Measurements from ENCODE around the gene PHACTR4.
"Not testable (repeated sequence)": the region's sequence is repeated elsewhere in the genome, so short reads cannot be mapped to it uniquely, and the experiment has no call there.

The PHACTR4 gene

GRCh38 chr1:28370239-28371009 lies 884 bp downstream of the PHACTR4 start:
- Histone ChIP-seq H3K27me3 (ENCODE audit: control insufficient read depth, insufficient read depth, low read length, poor library complexity, severe bottlenecking) (no peaks in the 10 kb centered on the region), H3K4me3 (ENCODE audit: insufficient read depth, low read depth, low read length) (peak overlapping the region; percentile 89), H3K36me3 (ENCODE audit: control insufficient read depth, insufficient read depth, low read length) (no peaks in the 10 kb centered on the region), H3K9me3 (ENCODE audit: control insufficient read depth, low read length) (no peaks in the 10 kb centered on the region), H3K27ac (ENCODE audit: insufficient read depth, low read depth, low read length, poor library complexity, severe bottlenecking) (peak overlapping the region; percentile 96), H3K4me1 (ENCODE audit: control insufficient read depth, insufficient read depth, low read length) (no peaks in the 10 kb centered on the region)
- WGBS, 2 experiments = 38 to 45% methylated on average over 27 to 32 of the region's 32 CpGs

GRCh38 chr1:28371010-28371377 lies 1.5 kb downstream of the PHACTR4 start:
- H3K36me3 ChIP-seq (ENCODE audit: control insufficient read depth, insufficient read depth, low read length) = no peaks in the 10 kb centered on the region
- no peaks in the 10 kb centered on the region for H3K4me1 ChIP-seq (ENCODE audit: control insufficient read depth, insufficient read depth, low read length)
- no peaks in the 10 kb centered on the region for H3K9me3 ChIP-seq (ENCODE audit: control insufficient read depth, low read length)
- peak overlapping the region; percentile 89 for H3K4me3 ChIP-seq (ENCODE audit: insufficient read depth, low read depth, low read length)
- no peaks in the 10 kb centered on the region for H3K27me3 ChIP-seq (ENCODE audit: control insufficient read depth, insufficient read depth, low read length, poor library complexity, severe bottlenecking)
- no peak overlapping the region for H3K27ac ChIP-seq (ENCODE audit: insufficient read depth, low read depth, low read length, poor library complexity, severe bottlenecking)
- WGBS, 2 experiments = 96% methylated on average over 4 to 5 of the region's 5 CpGs

GRCh38 chr1:28373450-28373849 lies 3.9 kb downstream of the PHACTR4 start:
- 90 to 96% methylated on average over 7 of the region's 7 CpGs for WGBS, 2 experiments
- not testable (repeated sequence) for H3K4me3 ChIP-seq (ENCODE audit: insufficient read depth, low read depth, low read length); H3K36me3 ChIP-seq (ENCODE audit: control insufficient read depth, insufficient read depth, low read length); H3K27me3 ChIP-seq (ENCODE audit: control insufficient read depth, insufficient read depth, low read length, poor library complexity, severe bottlenecking); H3K27ac ChIP-seq (ENCODE audit: insufficient read depth, low read depth, low read length, poor library complexity, severe bottlenecking); H3K9me3 ChIP-seq (ENCODE audit: control insufficient read depth, low read length); H3K4me1 ChIP-seq (ENCODE audit: control insufficient read depth, insufficient read depth, low read length)

GRCh38 chr1:28374297-28374696 lies 4.8 kb downstream of the PHACTR4 start:
- H3K27ac ChIP-seq (ENCODE audit: insufficient read depth, low read depth, low read length, poor library complexity, severe bottlenecking) = no peak overlapping the region
- no peak overlapping the region for H3K4me3 ChIP-seq (ENCODE audit: insufficient read depth, low read depth, low read length)
- H3K4me1 ChIP-seq (ENCODE audit: control insufficient read depth, insufficient read depth, low read length) = no peaks in the 10 kb centered on the region
- no peaks in the 10 kb centered on the region for H3K36me3 ChIP-seq (ENCODE audit: control insufficient read depth, insufficient read depth, low read length)
- no peaks in the 10 kb centered on the region for H3K9me3 ChIP-seq (ENCODE audit: control insufficient read depth, low read length)
- H3K27me3 ChIP-seq (ENCODE audit: control insufficient read depth, insufficient read depth, low read length, poor library complexity, severe bottlenecking) = no peaks in the 10 kb centered on the region
- WGBS, 2 experiments = 95 to 98% methylated on average over 2 of the region's 2 CpGs

- H3K4me1 ChIP-seq (ENCODE audit: control insufficient read depth, insufficient read depth, low read length); H3K36me3 ChIP-seq (ENCODE audit: control insufficient read depth, insufficient read depth, low read length); H3K9me3 ChIP-seq (ENCODE audit: control insufficient read depth, low read length); H3K27ac ChIP-seq (ENCODE audit: insufficient read depth, low read depth, low read length, poor library complexity, severe bottlenecking); H3K27me3 ChIP-seq (ENCODE audit: control insufficient read depth, insufficient read depth, low read length, poor library complexity, severe bottlenecking); H3K4me3 ChIP-seq (ENCODE audit: insufficient read depth, low read depth, low read length): not testable (repeated sequence)
- WGBS, 2 experiments = 94% methylated on average over 11 of the region's 11 CpGs
These were observed 6.1 kb downstream of the PHACTR4 start for GRCh38 chr1:28375598-28375997.

- H3K36me3 ChIP-seq (ENCODE audit: control insufficient read depth, insufficient read depth, low read length); H3K4me3 ChIP-seq (ENCODE audit: insufficient read depth, low read depth, low read length); H3K27ac ChIP-seq (ENCODE audit: insufficient read depth, low read depth, low read length, poor library complexity, severe bottlenecking); H3K27me3 ChIP-seq (ENCODE audit: control insufficient read depth, insufficient read depth, low read length, poor library complexity, severe bottlenecking); H3K9me3 ChIP-seq (ENCODE audit: control insufficient read depth, low read length); H3K4me1 ChIP-seq (ENCODE audit: control insufficient read depth, insufficient read depth, low read length): not testable (repeated sequence)
- 88 to 97% methylated on average over 2 of the region's 2 CpGs for WGBS, 2 experiments
These were observed 6.7 kb downstream of the PHACTR4 start for GRCh38 chr1:28376195-28376594.

- WGBS, 2 experiments = 90 to 95% methylated on average over 5 of the region's 5 CpGs
- Histone ChIP-seq H3K4me1 (ENCODE audit: control insufficient read depth, insufficient read depth, low read length) (no peaks in the 10 kb centered on the region), H3K27ac (ENCODE audit: insufficient read depth, low read depth, low read length, poor library complexity, severe bottlenecking) (no peak overlapping the region)
These were observed 9.4 kb downstream of the PHACTR4 start for GRCh38 chr1:28378906-28379305.

GRCh38 chr1:28380394-28380793 lies 10.9 kb downstream of the PHACTR4 start:
- no peaks in the 10 kb centered on the region for H3K27me3 ChIP-seq (ENCODE audit: control insufficient read depth, insufficient read depth, low read length, poor library complexity, severe bottlenecking)
- no peak overlapping the region for H3K4me3 ChIP-seq (ENCODE audit: insufficient read depth, low read depth, low read length)
- no peak overlapping the region for H3K27ac ChIP-seq (ENCODE audit: insufficient read depth, low read depth, low read length, poor library complexity, severe bottlenecking)
- H3K9me3 ChIP-seq (ENCODE audit: control insufficient read depth, low read length) = no peaks in the 10 kb centered on the region
- WGBS, 2 experiments = 90% methylated on average over 1 of the region's 1 CpG; no CpG with 5 or more reads in 1 of the 2 experiments
- H3K4me1 ChIP-seq (ENCODE audit: control insufficient read depth, insufficient read depth, low read length) = no peaks in the 10 kb centered on the region
- H3K36me3 ChIP-seq (ENCODE audit: control insufficient read depth, insufficient read depth, low read length) = no peaks in the 10 kb centered on the region

More at GRCh38 chr1:28378906-28379305, 9.4 kb downstream of the PHACTR4 start:
- no peaks in the 10 kb centered on the region for H3K36me3 ChIP-seq (ENCODE audit: control insufficient read depth, insufficient read depth, low read length)
- no peak overlapping the region for H3K4me3 ChIP-seq (ENCODE audit: insufficient read depth, low read depth, low read length)
- no peaks in the 10 kb centered on the region for H3K9me3 ChIP-seq (ENCODE audit: control insufficient read depth, low read length)
- H3K27me3 ChIP-seq (ENCODE audit: control insufficient read depth, insufficient read depth, low read length, poor library complexity, severe bottlenecking) = no peaks in the 10 kb centered on the region

- not testable (repeated sequence) for H3K27ac ChIP-seq (ENCODE audit: insufficient read depth, low read depth, low read length, poor library complexity, severe bottlenecking); H3K27me3 ChIP-seq (ENCODE audit: control insufficient read depth, insufficient read depth, low read length, poor library complexity, severe bottlenecking); H3K4me1 ChIP-seq (ENCODE audit: control insufficient read depth, insufficient read depth, low read length)
These were observed 14.2 kb downstream of the PHACTR4 start for GRCh38 chr1:28383785-28384184.

GRCh38 chr1:28392027-28392652 lies 22.6 kb downstream of the PHACTR4 start:
- WGBS, 2 experiments = 91 to 97% methylated on average over 6 of the region's 6 CpGs
- no peaks in the 10 kb centered on the region for H3K9me3 ChIP-seq (ENCODE audit: control insufficient read depth, low read length)
- no peak overlapping the region for H3K4me3 ChIP-seq (ENCODE audit: insufficient read depth, low read depth, low read length)
- no peaks in the 10 kb centered on the region for H3K27me3 ChIP-seq (ENCODE audit: control insufficient read depth, insufficient read depth, low read length, poor library complexity, severe bottlenecking)
- no peaks in the 10 kb centered on the region for H3K36me3 ChIP-seq (ENCODE audit: control insufficient read depth, insufficient read depth, low read length)
- H3K27ac ChIP-seq (ENCODE audit: insufficient read depth, low read depth, low read length, poor library complexity, severe bottlenecking) = no peak overlapping the region
- H3K4me1 ChIP-seq (ENCODE audit: control insufficient read depth, insufficient read depth, low read length) = no peaks in the 10 kb centered on the region

More at GRCh38 chr1:28383785-28384184, 14.2 kb downstream of the PHACTR4 start:
- WGBS, 2 experiments = 94 to 97% methylated on average over 4 of the region's 4 CpGs
- not testable (repeated sequence) for H3K4me3 ChIP-seq (ENCODE audit: insufficient read depth, low read depth, low read length); H3K9me3 ChIP-seq (ENCODE audit: control insufficient read depth, low read length); H3K36me3 ChIP-seq (ENCODE audit: control insufficient read depth, insufficient read depth, low read length)

Data from ectodermal cell (in vitro differentiated cells).